Activated gamma-delta T cell (primary cell): ENCODE results near the gene KCTD15.

Experiments used
- DNase-seq: peaks from one replicate; lab custom pipeline; 2025; lab: John Stamatoyannopoulos, UW

Gene KCTD15

DNA sequence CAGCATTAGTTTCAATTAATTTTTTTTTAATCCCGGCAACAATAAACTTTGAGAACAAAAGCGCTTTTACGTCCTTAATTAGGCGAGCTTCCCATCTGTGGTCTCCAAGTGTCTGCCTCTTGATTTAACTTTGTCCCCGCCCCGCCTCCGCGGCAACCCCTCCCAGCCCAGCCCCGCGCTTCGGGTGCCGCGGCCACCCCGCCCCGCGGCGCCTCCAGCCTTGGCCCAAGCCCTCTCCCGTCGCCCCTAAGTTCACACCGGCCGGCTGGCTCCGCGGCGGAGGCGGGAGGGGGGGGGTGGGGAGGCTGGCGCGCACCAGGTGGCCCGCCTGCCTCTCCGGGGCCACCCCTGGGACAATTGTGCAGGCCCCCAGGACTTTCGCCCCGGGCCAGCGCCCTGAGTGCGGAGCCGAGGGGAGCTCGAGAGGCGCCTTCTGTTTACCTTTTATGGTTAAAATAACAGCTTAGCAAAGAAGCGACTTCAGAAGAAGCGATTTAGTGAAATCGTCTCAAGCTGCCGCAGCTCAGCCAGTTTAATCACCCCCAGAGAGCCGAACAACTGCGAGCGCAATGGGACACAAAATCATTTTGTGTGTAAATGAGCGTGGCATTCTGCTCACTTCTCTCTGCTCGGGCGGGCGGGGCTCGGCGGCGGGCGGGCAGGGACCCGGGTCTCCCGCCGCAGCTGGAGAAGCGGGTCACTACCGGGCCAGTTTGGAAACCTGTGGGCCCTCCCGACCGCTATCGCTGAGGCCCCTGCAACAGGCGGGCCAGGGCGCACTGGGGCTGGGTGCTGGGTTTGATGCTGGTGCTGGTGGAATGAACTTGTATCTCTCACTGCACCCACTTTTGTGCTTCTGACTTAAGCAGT lies 1.4 kb downstream of the KCTD15 start:
- no peak for DNase-seq

DNA sequence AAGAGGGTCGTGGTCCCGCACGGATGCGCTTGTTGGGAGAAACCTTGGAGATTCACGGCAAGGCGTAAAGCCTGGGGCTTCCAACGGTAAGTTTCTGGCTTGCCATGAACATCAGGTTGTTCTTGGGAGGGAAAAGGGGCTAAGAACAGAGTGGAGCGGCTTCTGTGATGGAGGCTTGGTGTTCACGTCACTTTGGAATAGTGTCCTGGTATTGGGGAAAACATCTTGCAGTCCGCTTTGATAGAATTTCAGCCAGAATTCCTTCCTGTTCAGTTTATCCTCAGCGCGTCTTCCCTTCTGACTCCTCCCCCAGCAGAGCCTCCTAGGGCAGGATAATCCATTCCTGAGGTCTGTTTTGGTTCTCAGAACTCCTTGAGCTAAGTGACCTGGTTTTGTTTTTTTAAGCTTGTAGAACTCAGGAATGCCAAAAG lies 2.0 kb downstream of the KCTD15 start:
- no peak for DNase-seq

DNA sequence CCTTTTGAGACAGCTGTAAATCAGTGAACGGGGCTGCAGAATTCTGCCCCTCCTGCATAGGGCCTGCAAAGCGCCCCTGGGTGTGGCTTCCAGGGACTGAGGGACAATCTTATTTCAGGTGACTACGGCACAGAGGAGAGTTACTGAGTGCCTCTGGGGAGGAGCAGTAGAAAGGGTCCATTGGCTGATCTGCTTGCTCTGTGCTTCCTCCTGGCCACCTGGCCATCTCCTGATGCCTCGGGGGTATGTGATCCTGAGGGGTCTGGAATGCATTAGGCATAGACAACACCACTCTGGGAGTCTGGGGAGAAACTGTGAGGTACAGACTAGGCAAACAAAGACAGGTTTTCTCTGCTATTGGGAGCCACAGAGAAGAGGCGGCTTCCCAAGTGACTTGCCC lies 2.8 kb downstream of the KCTD15 start:
- no peak for DNase-seq

DNA sequence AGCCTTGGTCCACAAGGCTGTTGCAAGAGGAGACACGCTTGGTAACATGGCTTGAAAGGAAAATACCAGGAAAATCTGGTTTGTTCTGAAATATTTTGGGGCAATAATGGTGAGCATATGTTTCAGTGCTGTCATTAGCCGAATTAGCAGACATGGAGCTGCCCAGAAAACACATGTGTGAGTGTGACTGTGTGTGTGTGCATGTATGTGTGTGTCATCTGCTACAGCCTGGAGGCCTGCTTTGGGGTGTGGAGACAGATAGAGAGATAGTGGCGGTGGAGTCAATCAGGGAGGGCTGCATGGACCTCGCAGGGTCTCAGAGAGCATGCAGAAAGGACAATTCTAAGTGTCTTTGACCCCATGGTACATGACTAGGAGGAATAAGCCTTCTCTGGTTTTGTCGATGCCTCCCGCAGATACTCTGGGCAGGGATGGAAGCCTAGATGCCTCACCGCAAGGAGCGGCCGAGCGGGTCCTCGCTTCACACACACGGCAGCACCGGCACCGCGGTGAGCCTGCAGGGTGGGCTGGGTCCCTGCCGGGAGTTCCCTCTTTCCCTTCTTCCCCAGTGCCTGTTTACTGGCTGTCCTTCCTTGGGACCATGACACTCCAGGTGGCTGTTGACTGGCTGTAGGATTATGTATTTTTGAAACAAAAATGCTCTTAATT lies 3.5 kb downstream of the KCTD15 start:
- no peak for DNase-seq

DNA sequence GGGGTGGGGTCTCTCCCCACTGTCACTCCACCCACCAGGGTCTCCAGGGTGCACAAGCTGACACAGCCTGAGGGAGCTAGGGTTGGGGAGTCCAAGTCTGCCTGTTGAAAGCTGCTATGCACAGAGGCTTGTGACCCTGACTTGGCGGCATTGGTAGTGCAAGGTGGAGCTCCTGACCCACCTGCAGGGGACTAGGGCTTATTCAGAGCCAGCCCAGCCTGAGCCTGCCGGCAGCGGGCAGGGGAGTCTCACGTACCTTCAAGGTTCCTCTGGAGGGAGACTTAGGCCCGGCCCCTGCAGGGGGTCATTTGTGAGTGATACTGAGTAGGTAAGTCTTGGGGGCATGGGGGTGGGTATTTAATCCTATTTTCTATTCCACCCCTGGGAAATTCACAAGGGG lies 4.7 kb downstream of the KCTD15 start:
- no peak for DNase-seq

DNA sequence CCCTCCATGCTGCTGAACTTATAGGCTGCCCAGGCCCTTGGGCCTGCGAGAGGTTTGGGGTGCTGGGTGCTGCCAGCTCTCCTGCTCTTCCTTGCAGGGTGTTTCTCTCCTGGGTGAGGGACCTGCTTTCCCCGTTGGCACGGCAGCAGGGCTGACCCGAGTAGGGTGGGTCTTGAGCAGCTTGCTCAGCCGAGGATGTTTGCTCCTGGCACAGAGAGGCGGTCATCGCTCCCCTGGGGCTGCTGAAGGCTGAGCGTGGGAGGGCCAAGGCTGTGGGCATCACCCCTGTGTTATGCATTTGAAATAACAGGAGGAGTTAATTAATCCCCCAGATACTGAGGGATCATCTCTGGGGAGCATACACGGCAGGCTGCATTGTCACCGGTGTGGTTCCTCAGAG lies 5.3 kb downstream of the KCTD15 start:
- DNase-seq, result no peak

DNA sequence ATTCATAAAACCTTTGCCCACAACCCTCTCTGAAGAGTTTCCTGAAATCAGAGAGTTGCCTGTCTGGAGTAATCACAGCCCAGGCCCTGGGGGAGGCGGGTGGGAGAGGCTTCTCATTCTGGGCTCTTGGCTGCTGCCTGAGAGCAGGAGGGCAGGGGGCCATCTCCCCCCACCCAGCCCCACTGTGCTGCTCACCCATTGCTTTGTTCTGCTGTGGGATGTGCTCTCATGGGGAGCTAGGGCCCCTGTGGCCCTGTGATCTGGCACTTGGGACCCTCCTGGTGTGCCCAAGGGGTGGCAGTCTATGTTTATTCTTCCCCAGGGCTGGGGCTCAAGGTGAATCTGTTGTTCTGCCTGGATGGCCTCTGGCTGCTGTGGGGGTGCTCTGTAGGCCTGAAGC lies 6.1 kb downstream of the KCTD15 start:
- DNase-seq, result no peak

DNA sequence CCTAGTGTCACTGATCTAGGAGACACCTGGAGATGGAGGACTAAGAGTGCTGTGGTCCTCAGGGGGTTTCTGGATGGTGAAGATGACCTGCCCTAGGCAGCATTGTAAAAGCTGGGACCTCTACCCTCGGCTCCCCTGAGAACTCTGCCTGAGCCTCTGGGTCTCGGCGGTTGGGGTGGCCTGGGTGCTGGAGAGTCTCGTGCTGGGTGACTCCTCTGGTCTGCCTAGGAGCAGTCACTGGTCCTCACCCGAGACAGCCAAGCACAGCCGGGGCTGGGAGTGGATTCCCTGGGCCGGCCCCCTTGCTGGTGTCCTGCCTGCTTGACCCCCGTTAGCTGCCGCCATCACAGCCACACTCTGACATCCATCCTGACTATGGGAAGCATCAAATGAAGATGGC lies 6.7 kb downstream of the KCTD15 start:
- DNase-seq, result no peak

DNA sequence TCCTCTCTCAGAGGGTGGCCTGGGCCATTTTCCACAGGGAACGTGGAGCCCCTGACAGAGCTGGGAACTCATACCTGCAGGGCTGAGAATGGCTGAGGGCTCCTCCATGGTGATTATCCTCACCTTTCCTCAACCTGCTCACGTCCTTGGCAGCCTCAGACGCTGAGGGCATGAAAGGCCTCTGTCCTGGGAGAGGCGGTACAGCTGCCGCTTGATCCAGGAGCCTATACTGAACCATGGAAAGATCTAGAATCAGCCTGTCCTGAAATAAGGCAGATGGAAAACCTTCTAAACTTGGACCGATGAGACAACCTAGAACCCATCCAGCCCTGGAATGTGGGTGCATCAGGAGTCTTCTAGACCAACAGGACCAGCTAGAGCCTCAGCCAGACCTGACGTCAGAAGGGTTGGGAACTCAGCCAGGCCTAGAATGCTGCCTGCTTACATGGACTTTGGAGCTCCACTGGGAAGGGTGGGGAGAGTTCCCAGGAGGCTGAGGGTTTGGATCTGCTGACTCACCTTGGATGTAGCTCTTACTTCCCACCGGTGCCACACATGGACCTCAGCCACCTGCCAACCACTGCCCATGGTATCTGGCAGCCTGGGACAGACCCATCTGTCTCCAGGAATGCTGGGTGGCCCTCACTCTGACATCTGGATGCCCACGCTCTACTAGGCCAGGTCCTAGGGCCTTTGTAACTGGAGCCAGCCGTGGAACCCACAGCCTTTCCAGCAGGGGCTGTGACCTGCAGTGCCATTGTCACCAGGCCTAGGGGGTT lies 7.5 kb downstream of the KCTD15 start:
- DNase-seq, result no peak

DNA sequence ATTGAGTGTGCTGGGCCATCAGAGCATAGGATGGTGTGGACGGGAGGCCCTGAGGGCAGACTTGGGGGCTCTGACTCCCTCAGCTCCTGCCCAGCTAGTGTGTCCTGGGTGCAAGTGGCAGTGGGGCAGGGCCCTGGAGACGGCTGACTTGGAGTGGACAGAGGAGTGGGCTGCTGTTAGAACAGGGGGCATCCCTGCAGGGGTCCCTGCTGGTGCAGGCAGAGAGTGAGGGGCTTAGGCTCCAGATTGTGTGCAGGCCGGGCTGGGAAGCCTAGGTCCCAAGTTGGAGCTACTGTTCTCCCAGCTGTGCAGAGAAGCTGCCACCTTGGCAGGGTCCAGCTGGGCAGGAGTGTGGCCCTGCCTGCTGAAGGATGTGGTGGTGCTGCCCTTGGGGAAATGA lies 8.6 kb downstream of the KCTD15 start:
- no peak for DNase-seq

DNA sequence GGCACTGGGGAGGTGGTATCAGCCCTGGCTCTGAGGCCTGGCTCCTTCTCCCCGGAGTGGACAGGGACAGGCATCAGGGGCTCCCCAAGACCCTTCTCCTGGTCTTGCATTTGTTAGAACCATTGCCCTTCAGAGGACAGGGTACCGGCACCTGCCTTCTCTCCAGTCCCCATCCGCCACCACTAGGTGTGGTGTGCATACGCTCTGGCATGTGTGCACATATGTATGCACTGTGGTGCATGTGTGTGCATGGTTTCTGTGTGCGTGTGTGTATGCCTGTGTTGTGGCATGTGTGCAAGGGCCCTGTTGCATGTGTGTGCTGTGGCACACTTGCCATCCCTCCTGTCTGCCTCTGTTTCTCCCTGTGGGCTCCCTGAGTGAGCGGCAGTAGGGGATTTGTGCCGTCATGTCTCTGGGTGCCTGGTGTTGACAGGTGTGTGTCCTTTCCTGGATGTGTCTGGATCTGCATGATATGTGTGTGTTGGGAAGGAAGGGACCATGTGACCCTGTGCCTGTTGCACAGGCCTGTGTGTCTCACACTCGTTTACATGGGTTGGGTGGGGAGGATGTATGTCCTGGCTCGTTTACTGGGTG lies 9.3 kb downstream of the KCTD15 start:
- no peak for DNase-seq

DNA sequence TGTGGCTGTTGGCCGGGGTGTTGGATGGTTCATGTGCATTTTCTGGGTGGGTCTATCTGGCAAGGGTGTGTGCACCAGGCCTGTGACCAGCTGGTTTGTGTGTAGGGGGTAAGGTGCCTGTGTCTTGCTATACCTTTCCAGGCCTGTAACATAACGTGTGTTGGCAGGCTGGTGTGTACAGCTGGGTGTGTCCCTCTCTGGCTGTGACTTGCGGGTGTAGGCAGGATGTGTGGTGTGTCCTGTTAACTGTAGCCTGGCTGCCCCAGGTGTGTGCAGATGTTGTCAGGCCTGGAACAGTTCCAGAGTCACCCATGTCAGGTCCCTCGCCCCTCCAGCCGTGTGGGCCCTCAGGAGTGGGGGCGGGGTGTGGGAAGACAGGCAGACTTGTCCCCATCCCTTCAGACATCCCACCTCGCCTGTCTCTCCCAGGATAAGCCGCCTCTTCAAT lies 9.8 kb downstream of the KCTD15 start:
- DNase-seq, result no peak

DNA sequence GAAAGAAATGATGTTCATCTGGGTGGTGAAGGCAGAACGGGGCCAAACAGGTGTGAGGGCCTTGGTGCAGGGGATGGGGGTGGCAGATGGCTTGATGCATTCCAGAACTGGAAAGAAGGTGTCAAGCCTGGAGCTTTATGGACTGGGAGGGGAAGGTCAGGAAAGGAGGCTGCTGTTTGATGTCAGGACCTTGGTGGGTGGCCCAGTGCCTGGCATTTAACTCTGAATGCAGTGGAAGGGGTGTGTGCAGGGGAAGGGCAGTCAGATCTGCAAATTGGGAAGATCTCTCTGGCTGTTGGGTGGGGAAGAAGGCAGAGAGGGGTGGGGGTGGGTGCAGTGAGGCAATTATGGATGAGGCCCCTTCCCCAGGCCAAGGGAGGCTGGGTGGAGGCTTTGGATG lies 11.7 kb downstream of the KCTD15 start:
- DNase-seq, result no peak

DNA sequence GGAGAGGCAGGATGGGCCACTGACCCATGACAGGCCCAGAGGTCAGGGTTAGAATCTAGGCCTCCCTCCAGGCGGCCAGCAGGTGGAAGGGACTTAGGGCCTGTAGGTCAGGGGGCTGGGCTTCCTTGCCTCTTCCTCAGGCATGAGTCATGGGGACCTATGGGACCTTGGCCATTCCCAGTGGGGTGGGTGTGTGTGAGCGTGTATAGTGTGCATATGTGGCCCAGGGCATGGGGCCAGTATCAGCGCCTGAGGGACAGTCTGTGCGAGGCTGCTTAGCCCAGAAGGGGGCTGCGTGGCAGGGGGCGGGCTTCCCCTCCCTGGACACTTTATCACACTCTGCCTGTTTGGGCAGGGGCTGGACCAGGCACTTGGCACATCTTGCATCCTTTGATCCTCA lies 13.3 kb downstream of the KCTD15 start:
- DNase-seq, result no peak

DNA sequence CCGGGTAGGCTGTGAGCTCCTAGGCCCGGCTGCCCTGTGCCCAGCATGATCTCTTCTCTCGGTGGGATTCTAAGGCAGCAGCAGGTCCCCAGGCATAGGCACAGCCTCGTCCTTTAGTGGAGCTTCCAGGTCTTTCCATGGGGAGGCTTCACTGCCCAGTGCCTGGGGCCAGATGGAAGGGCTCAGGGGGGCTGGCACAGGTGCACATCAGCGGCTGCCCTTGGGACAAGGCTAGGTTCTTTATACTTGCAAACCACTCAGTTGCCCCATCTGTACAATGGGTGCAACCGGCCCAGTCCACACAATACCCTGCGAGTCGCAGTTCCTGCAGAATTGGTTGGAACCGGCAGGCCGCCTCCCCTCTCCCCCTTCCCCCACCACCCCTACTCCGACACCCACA lies 14.2 kb downstream of the KCTD15 start:
- no peak for DNase-seq

DNA sequence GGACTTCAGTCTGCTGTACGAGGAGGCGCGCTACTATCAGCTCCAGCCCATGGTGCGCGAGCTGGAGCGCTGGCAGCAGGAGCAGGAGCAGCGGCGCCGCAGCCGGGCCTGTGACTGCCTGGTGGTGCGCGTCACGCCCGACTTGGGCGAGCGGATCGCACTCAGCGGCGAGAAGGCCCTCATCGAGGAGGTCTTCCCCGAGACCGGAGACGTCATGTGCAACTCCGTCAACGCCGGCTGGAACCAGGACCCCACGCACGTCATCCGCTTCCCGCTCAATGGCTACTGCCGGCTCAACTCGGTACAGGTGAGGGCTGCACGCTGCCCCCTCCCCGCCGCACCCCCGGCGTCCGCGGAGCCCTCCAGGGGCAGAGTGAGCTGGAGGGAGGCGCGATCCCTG lies 14.6 kb downstream of the KCTD15 start:
- no peak for DNase-seq

DNA sequence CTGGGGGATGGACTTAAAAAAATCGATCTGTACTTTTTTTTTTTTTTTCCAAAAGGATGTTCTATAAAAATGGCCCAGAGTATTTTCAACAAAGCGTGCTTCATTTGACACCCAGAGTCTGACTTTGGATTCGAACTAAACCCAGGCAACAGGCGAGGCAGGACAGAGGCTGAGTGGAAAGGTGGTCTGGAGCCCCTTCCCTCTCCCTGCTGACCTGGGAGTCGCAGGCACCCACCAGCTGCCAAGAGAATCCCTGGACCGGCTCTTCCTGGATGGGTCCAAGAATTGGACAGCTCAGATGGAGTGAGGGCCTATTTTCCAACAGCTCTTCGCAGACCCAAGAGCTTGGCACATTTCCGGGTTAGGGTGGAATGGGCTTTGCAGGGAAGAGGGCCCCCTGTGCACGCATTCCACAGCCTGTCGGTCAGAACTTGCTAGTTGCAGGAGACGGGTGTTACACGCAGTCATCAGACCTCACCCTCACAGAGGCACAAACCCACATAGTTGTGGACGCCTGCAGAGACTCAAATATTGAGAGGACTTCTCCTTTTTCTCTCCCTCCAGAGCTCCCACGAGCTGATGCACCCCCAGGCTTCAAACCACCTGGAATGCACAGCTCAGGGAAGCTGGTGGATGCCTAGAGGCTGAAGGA lies 15.2 kb downstream of the KCTD15 start:
- no peak for DNase-seq

DNA sequence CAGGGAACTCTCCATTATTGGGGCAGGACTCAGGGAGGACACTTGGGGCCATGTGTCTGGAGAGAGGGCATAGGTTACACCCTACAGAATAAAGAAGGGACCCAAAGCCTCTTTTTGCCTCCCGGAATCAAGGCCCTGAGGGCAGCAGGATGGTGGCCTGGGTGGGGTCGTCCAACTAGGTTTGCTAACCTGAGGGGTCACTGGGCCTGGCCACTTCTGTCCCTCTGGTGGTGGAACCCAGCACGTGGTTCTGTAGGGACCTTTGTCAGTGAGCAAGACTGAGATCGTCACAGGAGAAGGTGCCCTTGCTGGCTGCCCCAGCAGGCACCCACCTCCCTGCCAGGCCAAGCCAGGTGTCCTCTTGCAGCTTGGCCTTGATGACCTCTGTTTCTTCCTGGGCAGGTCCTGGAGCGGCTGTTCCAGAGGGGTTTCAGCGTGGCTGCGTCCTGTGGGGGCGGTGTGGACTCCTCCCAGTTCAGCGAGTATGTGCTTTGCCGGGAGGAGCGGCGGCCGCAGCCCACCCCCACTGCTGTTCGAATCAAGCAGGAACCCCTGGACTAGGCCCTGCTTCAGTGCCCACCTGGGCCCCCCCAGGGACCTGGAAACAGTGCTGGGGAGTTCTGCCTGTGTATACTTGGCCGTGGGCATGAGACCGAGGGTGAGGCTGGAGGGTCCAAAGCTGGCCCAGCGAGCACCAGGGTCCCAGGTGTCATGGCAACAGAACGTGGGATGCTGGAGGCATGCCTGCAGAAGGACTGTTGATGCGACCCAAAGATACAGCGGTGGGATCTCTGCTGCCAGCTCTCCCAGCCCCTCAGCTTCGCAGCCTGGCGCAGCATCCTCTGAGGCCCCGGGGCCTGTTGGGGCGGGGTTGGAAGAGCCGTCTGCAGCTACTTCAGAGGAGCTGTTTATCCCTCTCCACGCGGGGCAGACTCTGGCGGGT lies 16.0 kb downstream of the KCTD15 start:
- DNase-seq, result no peak

DNA sequence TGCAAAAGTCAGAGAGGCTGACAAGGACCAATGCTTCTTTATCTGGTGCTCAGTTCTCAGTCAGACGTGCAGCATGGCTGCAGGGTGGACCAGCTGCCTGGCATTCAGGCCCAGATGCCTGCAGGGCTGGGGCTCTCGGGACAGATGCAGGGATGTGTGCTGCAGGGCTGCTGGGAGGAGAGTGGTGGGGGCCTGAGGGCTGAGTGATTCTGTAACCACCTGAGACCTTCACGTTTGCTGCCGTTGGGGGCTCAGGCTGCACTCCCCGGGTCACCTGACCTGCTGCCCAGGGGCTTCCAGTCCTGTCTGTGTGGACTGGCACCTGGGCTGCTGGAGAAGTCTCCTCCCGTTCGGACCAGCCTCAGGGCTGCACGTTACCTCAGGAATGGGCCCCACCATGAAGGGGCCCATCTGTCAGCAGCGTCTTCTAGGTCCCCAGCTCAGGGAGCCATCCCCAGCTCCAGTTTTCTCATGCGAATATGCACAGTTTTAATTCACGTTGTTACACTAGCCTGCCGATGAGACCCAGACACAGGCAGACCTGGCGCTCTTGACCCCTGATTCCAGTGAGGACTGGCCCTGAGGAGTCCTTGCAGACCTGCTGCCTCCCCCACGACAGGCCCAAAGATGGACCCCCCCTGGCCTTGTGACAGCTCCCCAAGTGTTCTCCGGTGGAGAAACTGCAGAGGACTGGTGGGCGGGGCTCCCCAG lies 16.9 kb downstream of the KCTD15 start:
- no peak for DNase-seq
